Stomach (tissue), 9 donors: ENCODE measurements around the gene IGF1R. TPM values are rescaled to one million over a fixed set of nuclear protein-coding genes. Genes with fewer than 3 reads are reported as not detected.

Experiments used
- DNase-seq, 2 donors: peaks; one replicate each; pipeline versions ENCODE4 v3.0.0 to v3.0.0-alpha.2; 2013 to 2019
- H3K27ac ChIP-seq, 5 donors: fragments of 200-600 bp in 4 of 5; sonication (generic) in 4 of 5; one replicate each; pipeline ENCODE4 v1.5.1; 2013 to 2019; ENCODE audit warnings: mild to moderate bottlenecking in 1 of 5, moderate library complexity in 1 of 5
- H3K27me3 ChIP-seq, 3 donors: fragments of 200-600 bp; sonication (generic); one replicate each; pipeline ENCODE4 v1.5.1; 2017 to 2019; ENCODE audit warnings: mixed run types in 1 of 3
- H3K36me3 ChIP-seq, 4 donors: fragments of 200-600 bp; sonication (generic); 1 replicate in 3 of 4; 2 replicates in 1 of 4; pipeline ENCODE4 v1.5.1; 2016 to 2019
- H3K4me1 ChIP-seq, 4 donors: fragments of 200-600 bp; sonication (generic); one replicate each; pipeline ENCODE4 v1.5.1; 2016 to 2019
- H3K4me3 ChIP-seq, 4 donors: fragments of 200-600 bp; sonication (generic) in 3 of 4; one replicate each; pipeline ENCODE4 v1.5.1; 2016 to 2019; ENCODE audit warnings: mild to moderate bottlenecking in 1 of 4
- H3K9me3 ChIP-seq, 4 donors: fragments of 200-600 bp; sonication (generic); one replicate each; pipeline ENCODE4 v1.5.1; 2016 to 2019
- CTCF ChIP-seq, 7 experiments: fragments of 450-650 bp in 4 of 7; fragments of 200-600 bp in 3 of 7; sonication (generic) in 3 of 7; IDR thresholded peaks; one replicate each; pipeline ENCODE4 v1.5.1; 2016 to 2019; ENCODE audit warnings: antibody characterized with exemption in 7 of 7, control low read depth in 2 of 7, mild to moderate bottlenecking in 1 of 7
- EP300 ChIP-seq: sonication (generic); formaldehyde crosslinking; IDR thresholded peaks from one replicate; pipeline ENCODE4 v1.6.1; 2017; ENCODE audit warnings: antibody characterized with exemption
- POLR2A ChIP-seq, 4 donors: fragments of 450-650 bp; IDR thresholded peaks; one replicate each; pipeline ENCODE4 v1.6.1; 2016; ENCODE audit warnings: antibody characterized with exemption in 4 of 4, control low read depth in 2 of 4, mild to moderate bottlenecking in 1 of 4, moderate library complexity in 1 of 4
- POLR2AphosphoS5 ChIP-seq, 3 donors: sonication (generic); formaldehyde crosslinking; IDR thresholded peaks; one replicate each; pipeline ENCODE4 v1.6.1; 2016; ENCODE audit warnings: antibody characterized with exemption in 3 of 3
- WGBS, 5 donors: extraction: QIAGEN DNeasy Blood & Tissue Kit in 3 of 5; methylation state at CpG; one replicate each; pipeline versions ENCODE4 v1.1.5 to v1.1.7; 2013 to 2018; 5-methylcytosine and 5-hydroxymethylcytosine counted together
- intact Hi-C: fragments of 100-400 bp; cut with DNase I; formaldehyde crosslinking; loops from one replicate; pipeline ENCODE4 v1.15.1; 2023; ENCODE audit warnings: low total_unique reads
- polyA plus RNA-seq, 3 donors: library from polyadenylated mRNA; stranded (reverse); fragments of 200-250 nt; gene quantifications; one replicate each; pipeline ENCODE4 v1.2.3, GENCODE V29; 2013
- total RNA-seq, 5 donors: library from RNA; depleted of rRNA; stranded (reverse); fragments of >200 nt; gene quantifications; one replicate each; pipeline versions ENCODE4 v1.1.0 to v1.2.3, GENCODE V29; 2014 to 2016
- donor health status: healthy with polysubstance abuse.
- donor health status: Bipolar disorder and iron deficiency.
- donor health status: healthy.

IGF1R gene
- total and polyA plus RNA-seq, 8 donors: 2.3 to 131 (median 42.8) TPM

- Histone ChIP-seq H3K4me1 (peaks cover 23 to 50% (median 40%) of the 10 kb centered on the region in 4 donors), H3K27me3 (no peaks in the 10 kb centered on the region), H3K9me3 (no peaks in the 10 kb centered on the region), H3K4me3 (no peak overlapping the region), H3K36me3 (peaks cover 31 to 65% (median 56%) of the 10 kb centered on the region in 4 donors), H3K27ac (peak overlapping the region; percentile 7 to 90 (median 81))
- intact Hi-C loops: no loop called here
- no peak for TF ChIP-seq POLR2A (IDR thresholded peaks at IDR 0.05)
- TF ChIP-seq EP300: no peak
- no peak for TF ChIP-seq POLR2AphosphoS5 (IDR thresholded peaks at IDR 0.05)
- no peak for TF ChIP-seq CTCF (IDR thresholded peaks at IDR 0.05)
- WGBS, 5 donors: 74 to 84% (median 79%) methylated on average over 19 of the region's 19 CpGs
- DNase-seq: no peak
Observed at GRCh38 chr15:98953000-98953787, 304.9 kb downstream of the IGF1R start.

- WGBS, 5 donors: 79 to 89% (median 86%) methylated on average over 16 of the region's 16 CpGs
- Histone ChIP-seq H3K36me3 (peaks cover 25 to 65% (median 56%) of the 10 kb centered on the region in 4 donors), H3K27ac (peak overlapping the region; percentile 53 to 90 (median 81)), H3K9me3 (no peaks in the 10 kb centered on the region), H3K4me1 (peaks cover 23 to 50% (median 40%) of the 10 kb centered on the region in 4 donors), H3K4me3 (no peak overlapping the region), H3K27me3 (no peaks in the 10 kb centered on the region)
- intact Hi-C loops: no loop called here
- TF ChIP-seq EP300 (peak; percentile 81), CTCF (IDR thresholded peaks at IDR 0.05) (no peak), POLR2AphosphoS5 (IDR thresholded peaks at IDR 0.05) (peak in 1 of 3 donors; percentile 38)
- no peak for DNase-seq
Observed at GRCh38 chr15:98953968-98954367, 305.6 kb downstream of the IGF1R start.

GRCh38 chr15:98954411-98954810 lies 306.1 kb downstream of the IGF1R start:
- TF ChIP-seq CTCF (IDR thresholded peaks at IDR 0.05) (no peak), POLR2AphosphoS5 (IDR thresholded peaks at IDR 0.05) (peak; percentile 29 to 89 (median 35)), POLR2A (IDR thresholded peaks at IDR 0.05) (no peak), EP300 (peak; percentile 74)
- H3K27me3 ChIP-seq: no peaks in the 10 kb centered on the region
- peak in 1 of 2 donors; percentile 74 for DNase-seq
- H3K4me1 ChIP-seq: peaks cover 23 to 50% (median 40%) of the 10 kb centered on the region in 4 donors
- H3K4me3 ChIP-seq: no peak overlapping the region
- peaks cover 23 to 65% (median 56%) of the 10 kb centered on the region in 4 donors for H3K36me3 ChIP-seq
- H3K9me3 ChIP-seq: no peaks in the 10 kb centered on the region
- H3K27ac ChIP-seq: peak overlapping the region; percentile 53 to 90 (median 81)
- 54 to 74% (median 66%) methylated on average over 5 of the region's 5 CpGs for WGBS, 5 donors
- intact Hi-C loops: no loop called here

- 45 to 81% (median 75%) methylated on average over 8 of the region's 8 CpGs for WGBS, 5 donors
- H3K36me3 ChIP-seq: peaks cover 22 to 65% (median 56%) of the 10 kb centered on the region in 4 donors
- TF ChIP-seq POLR2AphosphoS5 (IDR thresholded peaks at IDR 0.05) (no peak), POLR2A (IDR thresholded peaks at IDR 0.05) (no peak), CTCF (IDR thresholded peaks at IDR 0.05) (no peak), EP300 (no peak)
- intact Hi-C loops: no loop called here
- H3K27me3 ChIP-seq: no peaks in the 10 kb centered on the region
- no peaks in the 10 kb centered on the region for H3K9me3 ChIP-seq
- H3K4me1 ChIP-seq: peaks cover 23 to 50% (median 40%) of the 10 kb centered on the region in 4 donors
- H3K27ac ChIP-seq: peak overlapping the region in 4 of 5 donors; percentile 66 to 90 (median 82)
- no peak overlapping the region for H3K4me3 ChIP-seq
- DNase-seq: peak in 1 of 2 donors; percentile 55
Observed at GRCh38 chr15:98955331-98955730, 307.0 kb downstream of the IGF1R start.
